Measurements from ENCODE around the gene PNO1.
A peak's percentile ranks its signal among the peaks of the same experiment; 100 is the strongest.
"Not testable (repeated sequence)": the region's sequence is repeated elsewhere in the genome, so short reads cannot be mapped to it uniquely, and the experiment has no call there.

Gene PNO1

GRCh38 chr2:68157402-68158133 is at the start of gene PNO1:
Gene PNO1 (plus strand): TSS chr2:68157888. CDS start chr2:68157935, 47 bp downstream.
- DNase-seq = peak; percentile 89

- no peak for DNase-seq
Observed at GRCh38 chr2:68108120-68108519, 49.6 kb upstream of the PNO1 start.

GRCh38 chr2:68110102-68110501 is 47.6 kb upstream of the PNO1 start:
- no peak for DNase-seq

- DNase-seq = no peak
Observed at GRCh38 chr2:68115965-68116364, 41.7 kb upstream of the PNO1 start.

GRCh38 chr2:68117922-68118321 is 39.8 kb upstream of the PNO1 start:
- DNase-seq = not testable (repeated sequence)

GRCh38 chr2:68118816-68119215 is 38.9 kb upstream of the PNO1 start:
- no peak for DNase-seq

GRCh38 chr2:68119504-68119903 is 38.2 kb upstream of the PNO1 start:
- DNase-seq = no peak

GRCh38 chr2:68121873-68122679 is 35.6 kb upstream of the PNO1 start:
- DNase-seq = peak; percentile 62

- no peak for DNase-seq
Observed at GRCh38 chr2:68122680-68122964, 35.1 kb upstream of the PNO1 start.

GRCh38 chr2:68124321-68124720 is 33.4 kb upstream of the PNO1 start:
- DNase-seq = no peak

GRCh38 chr2:68125821-68126220 is 31.9 kb upstream of the PNO1 start:
- DNase-seq = no peak

- DNase-seq = no peak
Observed at GRCh38 chr2:68126561-68126960, 31.1 kb upstream of the PNO1 start.

- DNase-seq = no peak
Observed at GRCh38 chr2:68127358-68128242, 30.1 kb upstream of the PNO1 start.

- no peak for DNase-seq
Observed at GRCh38 chr2:68134120-68134519, 23.6 kb upstream of the PNO1 start.

GRCh38 chr2:68134554-68134953 is 23.1 kb upstream of the PNO1 start:
- DNase-seq = no peak

GRCh38 chr2:68135448-68136320 is 22.0 kb upstream of the PNO1 start:
- DNase-seq = no peak

- no peak for DNase-seq
Observed at GRCh38 chr2:68141875-68142274, 15.8 kb upstream of the PNO1 start.

GRCh38 chr2:68151037-68151436 is 6.7 kb upstream of the PNO1 start:
- no peak for DNase-seq

GRCh38 chr2:68152681-68153347 is 4.9 kb upstream of the PNO1 start:
- DNase-seq = no peak

GRCh38 chr2:68155618-68156017 is 2.1 kb upstream of the PNO1 start:
- no peak for DNase-seq

GRCh38 chr2:68156419-68156818 is 1.3 kb upstream of the PNO1 start:
- no peak for DNase-seq

GRCh38 chr2:68157002-68157401 is 686 bp upstream of the PNO1 start:
- no peak for DNase-seq

Measured in NCI-H1105 treated with DMSO at 0.1 percent for 48 hours (cell line).